ENCODE measurements around the gene LGR5.
A peak's percentile ranks its signal among the peaks of the same experiment; 100 is the strongest.

The LGR5 gene

GRCh38 chr12:71440345-71440762 lies 756 bp downstream of the LGR5 start:
- DNase-seq, result peak; percentile 41 to 46

GRCh38 chr12:71440763-71441748 lies 1.5 kb downstream of the LGR5 start:
- DNase-seq, result no peak

- DNase-seq, result no peak
Observed at GRCh38 chr12:71441836-71442566, 2.4 kb downstream of the LGR5 start.

- DNase-seq, result no peak
Observed at GRCh38 chr12:71442567-71442931, 3.0 kb downstream of the LGR5 start.

- no peak for DNase-seq
Observed at GRCh38 chr12:71445071-71445470, 5.5 kb downstream of the LGR5 start.

- DNase-seq, result no peak
Observed at GRCh38 chr12:71447691-71448132, 8.1 kb downstream of the LGR5 start.

- no peak for DNase-seq
Observed at GRCh38 chr12:71448150-71448581, 8.6 kb downstream of the LGR5 start.

GRCh38 chr12:71449373-71450070 lies 9.9 kb downstream of the LGR5 start:
- no peak for DNase-seq

GRCh38 chr12:71452006-71452405 lies 12.4 kb downstream of the LGR5 start:
- no peak for DNase-seq

- no peak for DNase-seq
Observed at GRCh38 chr12:71455028-71455737, 15.6 kb downstream of the LGR5 start.

GRCh38 chr12:71456316-71456715 lies 16.7 kb downstream of the LGR5 start:
- DNase-seq, result no peak

GRCh38 chr12:71456990-71457389 lies 17.4 kb downstream of the LGR5 start:
- DNase-seq, result no peak

GRCh38 chr12:71460318-71460717 lies 20.7 kb downstream of the LGR5 start:
- DNase-seq, result no peak

GRCh38 chr12:71460850-71461609 lies 21.4 kb downstream of the LGR5 start:
- no peak for DNase-seq

- no peak for DNase-seq
Observed at GRCh38 chr12:71461787-71462328, 22.3 kb downstream of the LGR5 start.

GRCh38 chr12:71465796-71466195 lies 26.2 kb downstream of the LGR5 start:
- DNase-seq, result no peak

GRCh38 chr12:71469258-71469750 lies 29.7 kb downstream of the LGR5 start:
- DNase-seq, result no peak

- no peak for DNase-seq
Observed at GRCh38 chr12:71472441-71472911, 32.9 kb downstream of the LGR5 start.

GRCh38 chr12:71474791-71475190 lies 35.2 kb downstream of the LGR5 start:
- peak in 1 of 2 experiments; percentile 1 for DNase-seq

GRCh38 chr12:71475280-71475679 lies 35.7 kb downstream of the LGR5 start:
- no peak for DNase-seq

- DNase-seq, result no peak
Observed at GRCh38 chr12:71476513-71476912, 36.9 kb downstream of the LGR5 start.
